ENCODE data around the gene CDCP1.

CDCP1 gene

DNA sequence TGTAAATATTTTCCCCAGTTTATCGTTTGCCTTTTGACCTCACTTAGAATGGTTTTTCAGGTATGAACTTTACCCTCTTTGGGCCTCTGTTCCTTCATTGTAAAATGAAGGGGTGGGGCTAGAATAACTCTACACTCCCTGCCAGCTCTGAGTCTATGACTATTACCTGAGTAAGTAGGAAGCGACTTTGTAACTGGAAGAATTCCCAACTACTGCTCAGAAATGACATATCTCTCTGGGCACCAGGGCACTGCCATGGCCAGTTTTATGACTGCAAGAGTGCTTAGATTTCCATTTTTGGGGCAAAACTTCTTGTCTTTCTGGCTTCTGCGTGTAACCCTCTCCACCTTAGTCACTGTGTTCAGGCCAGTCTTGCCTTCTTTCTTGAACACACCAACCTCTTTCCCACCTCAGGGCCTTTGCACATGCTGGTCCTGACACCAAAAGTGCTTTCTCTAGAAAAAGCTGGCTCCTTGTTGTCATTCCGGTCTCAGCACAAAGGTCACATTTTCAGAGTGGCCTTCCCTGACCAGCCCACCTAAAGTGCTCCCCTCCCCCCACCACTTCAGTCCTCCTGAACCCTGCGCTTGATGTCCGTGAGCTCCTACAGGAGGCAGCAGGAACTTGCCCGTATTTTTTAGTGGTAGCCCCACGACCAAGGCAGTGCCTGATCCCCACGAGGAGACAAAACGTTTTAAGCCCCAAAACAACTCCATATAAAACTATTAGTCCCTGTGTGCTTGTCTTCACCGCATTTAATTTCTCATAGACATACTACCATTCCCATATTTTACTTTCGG, 25.6 kb downstream of the CDCP1 start:
- DNase-seq (ENCODE audit: low read depth) = no peak
- TF ChIP-seq, protein P1, sequence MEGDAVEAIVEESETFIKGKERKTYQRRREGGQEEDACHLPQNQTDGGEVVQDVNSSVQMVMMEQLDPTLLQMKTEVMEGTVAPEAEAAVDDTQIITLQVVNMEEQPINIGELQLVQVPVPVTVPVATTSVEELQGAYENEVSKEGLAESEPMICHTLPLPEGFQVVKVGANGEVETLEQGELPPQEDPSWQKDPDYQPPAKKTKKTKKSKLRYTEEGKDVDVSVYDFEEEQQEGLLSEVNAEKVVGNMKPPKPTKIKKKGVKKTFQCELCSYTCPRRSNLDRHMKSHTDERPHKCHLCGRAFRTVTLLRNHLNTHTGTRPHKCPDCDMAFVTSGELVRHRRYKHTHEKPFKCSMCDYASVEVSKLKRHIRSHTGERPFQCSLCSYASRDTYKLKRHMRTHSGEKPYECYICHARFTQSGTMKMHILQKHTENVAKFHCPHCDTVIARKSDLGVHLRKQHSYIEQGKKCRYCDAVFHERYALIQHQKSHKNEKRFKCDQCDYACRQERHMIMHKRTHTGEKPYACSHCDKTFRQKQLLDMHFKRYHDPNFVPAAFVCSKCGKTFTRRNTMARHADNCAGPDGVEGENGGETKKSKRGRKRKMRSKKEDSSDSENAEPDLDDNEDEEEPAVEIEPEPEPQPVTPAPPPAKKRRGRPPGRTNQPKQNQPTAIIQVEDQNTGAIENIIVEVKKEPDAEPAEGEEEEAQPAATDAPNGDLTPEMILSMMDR (conservative IDR thresholded peaks at IDR 0.05; ENCODE audit: low read depth, low read length) = no peak

DNA sequence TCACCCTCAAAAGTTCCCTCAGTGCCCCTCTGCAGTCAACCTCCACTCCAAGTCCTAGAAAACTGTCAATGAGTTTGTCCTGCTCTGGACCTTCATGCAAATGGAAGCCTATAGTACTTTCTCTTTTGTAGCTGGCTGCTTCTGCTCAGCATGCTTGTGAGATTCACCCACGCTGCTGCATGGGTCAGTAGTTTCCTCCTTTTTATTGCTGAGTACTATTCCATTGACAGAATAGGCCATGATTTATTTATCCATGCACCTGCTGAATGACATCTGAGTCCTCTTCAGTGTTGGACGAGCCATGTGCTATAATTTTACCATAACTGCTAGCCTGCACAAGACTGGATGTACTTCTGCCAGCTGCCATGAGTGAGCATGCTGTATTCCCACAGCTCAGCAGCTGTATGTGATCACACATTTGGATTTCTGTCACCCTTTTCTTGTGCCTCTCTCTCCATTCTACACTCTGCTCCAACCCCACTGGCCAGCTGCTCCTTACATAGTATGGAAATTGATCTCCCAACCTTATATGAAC, 26.3 kb downstream of the CDCP1 start:
- no peak for DNase-seq (ENCODE audit: low read depth)
- TF ChIP-seq, protein P1 (conservative IDR thresholded peaks at IDR 0.05; ENCODE audit: low read depth, low read length) = no peak
- no peak overlapping the region for H3K4me3 ChIP-seq (ENCODE audit: low read length)

More for the DNA sequence above, 25.6 kb downstream of the CDCP1 start:
- H3K4me3 ChIP-seq (ENCODE audit: low read length) = no peak overlapping the region

DNA sequence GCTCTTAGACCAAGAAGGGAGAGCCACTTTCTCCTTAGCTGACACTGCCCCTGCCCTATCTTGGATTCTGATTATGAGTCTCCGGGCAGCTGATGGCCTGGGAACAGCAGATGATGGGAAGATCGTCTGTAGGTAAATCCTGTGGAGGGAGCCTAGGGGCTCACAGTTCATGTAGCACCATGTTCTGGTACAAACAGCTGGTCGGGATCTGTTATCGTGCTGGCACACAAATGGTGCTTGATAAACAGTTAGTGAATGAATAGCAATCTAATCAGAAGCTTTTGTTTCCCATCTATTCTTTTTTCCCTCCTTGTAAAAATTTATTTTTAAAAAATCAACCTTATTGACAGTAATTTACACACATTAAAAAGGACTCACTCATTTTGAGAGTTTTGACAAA, 26.8 kb downstream of the CDCP1 start:
- DNase-seq (ENCODE audit: low read depth) = no peak
- no peak overlapping the region for H3K4me3 ChIP-seq (ENCODE audit: low read length)
- TF ChIP-seq, protein P1 (conservative IDR thresholded peaks at IDR 0.05; ENCODE audit: low read depth, low read length) = no peak

DNA sequence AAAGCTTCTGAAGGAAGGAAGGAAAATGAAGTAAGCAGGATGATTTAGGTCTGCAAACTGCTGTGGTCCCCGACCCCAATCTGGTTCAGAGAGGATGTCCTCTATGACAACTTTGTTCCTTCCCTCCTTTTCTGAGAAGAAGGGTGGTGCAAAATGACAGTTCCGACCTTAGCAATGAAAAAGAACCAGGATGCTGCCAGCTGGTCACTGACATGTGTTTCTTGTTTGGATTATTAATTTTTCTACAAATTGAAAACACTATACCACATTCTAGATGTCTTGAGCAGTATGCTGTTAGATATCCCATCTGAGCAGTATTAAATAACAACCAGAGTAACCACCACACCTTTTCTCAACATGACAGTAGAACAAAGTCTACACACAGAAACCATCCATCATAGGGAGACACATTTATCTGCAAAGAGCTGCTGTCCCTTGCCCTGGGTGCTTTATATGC, 27.5 kb downstream of the CDCP1 start:
- DNase-seq (ENCODE audit: low read depth) = no peak
- TF ChIP-seq, protein P1 (conservative IDR thresholded peaks at IDR 0.05; ENCODE audit: low read depth, low read length) = no peak
- no peak overlapping the region for H3K4me3 ChIP-seq (ENCODE audit: low read length)

DNA sequence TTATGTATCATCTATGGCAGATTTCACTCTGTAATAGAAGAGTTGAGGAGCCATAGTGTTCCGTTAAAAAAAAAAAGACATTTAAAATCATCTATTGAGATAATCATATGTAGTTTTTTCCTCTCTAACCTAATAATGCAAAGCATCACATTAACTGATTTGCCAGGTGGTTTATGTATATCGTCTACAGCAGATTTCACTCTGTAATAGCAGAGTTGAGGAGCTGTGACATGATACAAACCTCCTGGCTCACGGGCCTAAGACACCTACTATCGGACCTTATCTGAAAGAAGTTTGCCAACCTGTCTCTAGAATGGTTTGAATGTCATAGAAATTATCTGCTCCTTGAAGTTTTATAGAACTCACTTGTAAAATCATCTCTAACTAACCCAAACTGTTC, 29.8 kb downstream of the CDCP1 start:
- DNase-seq (ENCODE audit: low read depth) = no peak
- TF ChIP-seq, protein P1 (conservative IDR thresholded peaks at IDR 0.05; ENCODE audit: low read depth, low read length) = no peak
- H3K4me3 ChIP-seq (ENCODE audit: low read length) = no peak overlapping the region

DNA sequence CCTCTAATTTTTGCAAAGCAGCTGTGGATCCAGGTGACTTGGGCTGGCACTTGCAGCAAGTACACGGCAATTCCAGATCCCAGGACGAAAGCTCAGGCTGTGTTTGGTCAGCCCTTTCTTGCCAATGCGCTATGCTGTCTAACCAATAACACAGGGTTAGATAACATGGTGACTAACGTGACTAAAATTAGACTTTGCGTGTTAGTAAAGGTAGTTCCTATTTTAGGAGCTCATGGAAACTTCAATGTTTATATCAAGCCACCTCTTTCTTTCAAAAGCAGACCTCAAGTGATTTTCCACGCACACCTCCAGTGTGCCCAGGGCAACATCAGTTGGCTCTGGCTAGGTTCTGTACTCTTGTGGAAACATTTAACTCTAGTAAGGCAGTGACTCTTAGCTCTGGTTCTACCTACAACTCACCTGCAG, 32.5 kb downstream of the CDCP1 start:
- H3K4me3 ChIP-seq (ENCODE audit: low read length) = no peak overlapping the region
- TF ChIP-seq, protein P1 (conservative IDR thresholded peaks at IDR 0.05; ENCODE audit: low read depth, low read length) = no peak
- DNase-seq (ENCODE audit: low read depth) = no peak

DNA sequence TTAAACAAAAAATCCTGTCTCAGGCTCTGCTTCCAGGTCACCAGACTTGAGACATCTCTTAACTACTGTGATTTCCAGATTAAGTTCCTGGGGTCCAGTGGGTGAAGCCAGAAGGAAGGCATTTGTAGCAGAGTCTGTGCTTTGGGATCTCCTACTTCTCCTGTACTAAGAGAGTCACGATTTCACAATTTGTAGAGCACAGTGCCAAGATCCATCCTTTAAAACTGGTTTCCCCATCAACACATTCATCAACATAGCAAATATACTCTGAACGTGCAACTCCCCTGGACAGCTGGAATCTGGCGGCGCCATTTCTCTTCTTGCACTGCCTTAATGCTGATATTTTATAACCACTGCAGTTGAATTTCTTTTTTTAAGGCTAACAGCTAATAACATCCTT, 33.2 kb downstream of the CDCP1 start:
- TF ChIP-seq, protein P1 (conservative IDR thresholded peaks at IDR 0.05; ENCODE audit: low read depth, low read length) = no peak
- DNase-seq (ENCODE audit: low read depth) = no peak

More for the DNA sequence above, 33.2 kb downstream of the CDCP1 start:
- H3K4me3 ChIP-seq (ENCODE audit: low read length) = no peak overlapping the region

All from retinal pigment epithelial cell (primary cell).